K562 (cell line): ENCODE measurements around the gene CORO6. TPM values are rescaled to one million over a fixed set of nuclear protein-coding genes. Genes with fewer than 3 reads are reported as not detected.

Source experiments
- E2F3 ChIP-seq: fragments of 250-450 bp; sonication (Bioruptor Pico); IDR thresholded peaks from 2 replicates; pipeline ENCODE4 v1.4.0; 2020; ENCODE audit warnings: mild to moderate bottlenecking
- ETS1 ChIP-seq: conservative IDR thresholded peaks from 2 replicates; pipeline ENCODE4 v1.6.1; 2011; ENCODE audit warnings: low read depth, mild to moderate bottlenecking, low read length; ENCODE audit not compliant: control insufficient read depth
- HDAC2 ChIP-seq: fragments of 450-650 bp; IDR thresholded peaks from 2 replicates; pipeline ENCODE4 v1.6.1; 2016; ENCODE audit warnings: mild to moderate bottlenecking
- KDM2B ChIP-seq: fragments of 250-450 bp; sonication (Bioruptor Pico); IDR thresholded peaks from 2 replicates; pipeline ENCODE4 v1.8.0; 2021; ENCODE audit warnings: mild to moderate bottlenecking, moderate library complexity
- KLF13 ChIP-seq: fragments of 450-650 bp; IDR thresholded peaks from 2 replicates; pipeline ENCODE4 v1.6.1; 2016; ENCODE audit warnings: missing genetic modification characterization, low read depth, mild to moderate bottlenecking, missing compliant biosample characterization, moderate library complexity, borderline replicate concordance
- PHF8 ChIP-seq: fragments of 200-600 bp; sonication (generic); IDR thresholded peaks from 2 replicates; pipeline ENCODE4 v1.6.1; 2012; ENCODE audit warnings: mixed run types, mild to moderate bottlenecking, inconsistent platforms, low read length, moderate library complexity, borderline replicate concordance
- RBBP5 ChIP-seq: fragments of 200-600 bp; sonication (generic); IDR thresholded peaks from 2 replicates; pipeline ENCODE4 v1.6.1; 2012; ENCODE audit warnings: borderline replicate concordance, mild to moderate bottlenecking, low read length, control low read depth, inconsistent platforms; ENCODE audit not compliant: insufficient read depth, poor library complexity, severe bottlenecking
- RBM14 ChIP-seq: fragments of 200-400 bp; formaldehyde crosslinking; IDR thresholded peaks from 2 replicates; pipeline ENCODE4 v1.6.1; 2018; ENCODE audit warnings: low read depth, mild to moderate bottlenecking, low read length, moderate library complexity, borderline replicate concordance; ENCODE audit not compliant: insufficient read depth
- SP1 ChIP-seq: sonication (generic); formaldehyde crosslinking; IDR thresholded peaks from 2 replicates; pipeline ENCODE4 v1.8.1; 2022; ENCODE audit warnings: mild to moderate bottlenecking, missing genetic modification reagents
- ZBTB17 ChIP-seq: fragments of 450-650 bp; formaldehyde crosslinking; IDR thresholded peaks from 2 replicates; pipeline ENCODE4 v1.4.0; 2020; ENCODE audit warnings: mild to moderate bottlenecking
- polyA plus RNA-seq, 8 experiments: library from polyadenylated mRNA; depleted of rRNA in 4 of 8; stranded (reverse) in 5 of 8; unstranded in 3 of 8; fragments of >200 nt; fragmentation: Nextera tagmentation in 2 of 8; fragmentation: Illumina TruSeq in 1 of 8; extraction: Ambion mirVana in 2 of 8; extraction: Trizol in 1 of 8; gene quantifications; 2 replicates each; pipeline versions ENCODE4 v1.2.1 to v1.2.3, GENCODE V29; 2011 to 2014; ENCODE audit warnings: inconsistent platforms in 1 of 8, missing spikeins in 1 of 8
- total RNA-seq, 7 experiments: library from RNA; depleted of rRNA in 6 of 7; stranded (reverse); fragments of >200 nt in 6 of 7; fragmentation: Illumina TruSeq in 2 of 7; extraction: Trizol in 2 of 7; gene quantifications; 2 replicates each; pipeline versions ENCODE4 v1.2.1 to v1.2.3, GENCODE V29; 2011 to 2021; ENCODE audit warnings: low replicate concordance in 1 of 7
- TF ChIP-seq, protein P1 (sequence below): sonication (generic); formaldehyde crosslinking; IDR thresholded peaks from 2 replicates; pipeline ENCODE4 v1.8.0; 2022; ENCODE audit warnings: mild to moderate bottlenecking, missing genetic modification reagents
- TF ChIP-seq, protein P2 (sequence below), 2 experiments: fragments of 450-650 bp in 1 of 2; sonication (generic) in 1 of 2; formaldehyde crosslinking in 1 of 2; IDR thresholded peaks in 1 of 2; conservative IDR thresholded peaks in 1 of 2; 2 replicates each; pipeline versions ENCODE4 v1.6.1 to v1.8.1; 2016 to 2023; ENCODE audit warnings: mild to moderate bottlenecking in 2 of 2, moderate library complexity in 2 of 2, inconsistent platforms in 1 of 2, missing genetic modification reagents in 1 of 2
- TF ChIP-seq, protein P3 (sequence below), 2 experiments: IDR thresholded peaks; 2 replicates each; pipeline ENCODE4 v1.6.1; 2012; ENCODE audit warnings: improper control_type of control experiment in 2 of 2, low read depth in 2 of 2, low read length in 2 of 2, borderline replicate concordance in 1 of 2
- TF ChIP-seq, protein P4 (sequence below): fragments of 250-450 bp; sonication (Bioruptor Pico); IDR thresholded peaks from 2 replicates; pipeline ENCODE4 v1.8.0; 2021; ENCODE audit warnings: moderate library complexity, mild to moderate bottlenecking, inconsistent platforms

The CORO6 gene
- total and polyA plus RNA-seq, 9 of the 15 experiments (the other 6 are each of a cell fraction or from before 2014, with no cell fraction given), result 0.04 to 11.9 (median 2.4) TPM

DNA sequence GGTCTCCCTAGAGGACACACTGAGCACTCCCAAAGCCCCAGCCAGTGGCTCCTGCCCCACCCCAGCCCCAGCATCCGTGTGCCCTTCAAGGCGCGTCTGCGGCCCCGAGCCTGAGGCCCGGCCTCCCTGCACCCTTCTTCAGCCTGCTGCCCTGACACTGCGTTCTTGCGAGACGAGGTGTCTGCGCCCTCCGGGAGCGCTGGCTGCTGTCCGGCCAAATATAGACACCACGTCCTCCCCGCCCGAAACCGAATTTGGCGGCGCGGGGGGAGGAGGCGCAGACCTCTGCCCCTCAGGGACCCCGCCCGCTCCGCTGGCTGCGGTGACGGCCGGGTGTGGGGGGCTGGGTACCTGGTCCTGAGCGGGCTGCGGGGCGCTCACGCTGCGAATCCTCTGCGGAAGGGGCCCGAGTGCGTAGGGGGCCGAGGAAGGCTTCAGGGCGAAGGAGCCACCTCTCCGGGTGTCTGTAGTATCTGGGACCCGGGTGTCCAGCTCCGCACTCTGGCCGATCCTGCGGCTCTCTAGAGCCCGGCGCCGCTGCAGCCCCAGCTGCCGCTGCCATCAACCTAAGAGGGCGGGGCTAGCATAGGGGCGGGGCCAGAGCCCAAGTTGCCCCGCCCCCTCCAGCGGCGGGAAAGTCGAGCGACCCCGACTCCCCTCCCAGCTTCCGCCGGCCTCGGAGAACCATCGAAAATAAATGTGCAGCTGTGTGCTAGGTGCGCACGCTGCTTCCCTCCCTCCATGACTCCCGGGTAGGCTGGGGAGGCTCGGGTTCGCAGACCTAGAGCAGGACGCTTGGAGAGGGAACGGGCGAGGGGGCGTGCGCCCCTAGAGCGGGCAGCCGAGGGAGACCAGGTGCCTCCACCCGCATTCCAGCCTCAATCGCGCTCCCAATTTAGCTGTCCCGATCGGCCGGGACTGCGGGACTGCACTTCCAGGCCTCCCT is at the start of gene CORO6 (continued):
- TF ChIP-seq, protein P1, sequence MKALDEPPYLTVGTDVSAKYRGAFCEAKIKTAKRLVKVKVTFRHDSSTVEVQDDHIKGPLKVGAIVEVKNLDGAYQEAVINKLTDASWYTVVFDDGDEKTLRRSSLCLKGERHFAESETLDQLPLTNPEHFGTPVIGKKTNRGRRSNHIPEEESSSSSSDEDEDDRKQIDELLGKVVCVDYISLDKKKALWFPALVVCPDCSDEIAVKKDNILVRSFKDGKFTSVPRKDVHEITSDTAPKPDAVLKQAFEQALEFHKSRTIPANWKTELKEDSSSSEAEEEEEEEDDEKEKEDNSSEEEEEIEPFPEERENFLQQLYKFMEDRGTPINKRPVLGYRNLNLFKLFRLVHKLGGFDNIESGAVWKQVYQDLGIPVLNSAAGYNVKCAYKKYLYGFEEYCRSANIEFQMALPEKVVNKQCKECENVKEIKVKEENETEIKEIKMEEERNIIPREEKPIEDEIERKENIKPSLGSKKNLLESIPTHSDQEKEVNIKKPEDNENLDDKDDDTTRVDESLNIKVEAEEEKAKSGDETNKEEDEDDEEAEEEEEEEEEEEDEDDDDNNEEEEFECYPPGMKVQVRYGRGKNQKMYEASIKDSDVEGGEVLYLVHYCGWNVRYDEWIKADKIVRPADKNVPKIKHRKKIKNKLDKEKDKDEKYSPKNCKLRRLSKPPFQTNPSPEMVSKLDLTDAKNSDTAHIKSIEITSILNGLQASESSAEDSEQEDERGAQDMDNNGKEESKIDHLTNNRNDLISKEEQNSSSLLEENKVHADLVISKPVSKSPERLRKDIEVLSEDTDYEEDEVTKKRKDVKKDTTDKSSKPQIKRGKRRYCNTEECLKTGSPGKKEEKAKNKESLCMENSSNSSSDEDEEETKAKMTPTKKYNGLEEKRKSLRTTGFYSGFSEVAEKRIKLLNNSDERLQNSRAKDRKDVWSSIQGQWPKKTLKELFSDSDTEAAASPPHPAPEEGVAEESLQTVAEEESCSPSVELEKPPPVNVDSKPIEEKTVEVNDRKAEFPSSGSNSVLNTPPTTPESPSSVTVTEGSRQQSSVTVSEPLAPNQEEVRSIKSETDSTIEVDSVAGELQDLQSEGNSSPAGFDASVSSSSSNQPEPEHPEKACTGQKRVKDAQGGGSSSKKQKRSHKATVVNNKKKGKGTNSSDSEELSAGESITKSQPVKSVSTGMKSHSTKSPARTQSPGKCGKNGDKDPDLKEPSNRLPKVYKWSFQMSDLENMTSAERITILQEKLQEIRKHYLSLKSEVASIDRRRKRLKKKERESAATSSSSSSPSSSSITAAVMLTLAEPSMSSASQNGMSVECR (CRISPR knock-in tag), result peak; percentile 21; the same call in 1 of the 2 replicates
- peak; percentile 47; the same call in 1 of the 2 replicates for TF ChIP-seq PHF8
- peak; percentile 20 for TF ChIP-seq RBBP5
- TF ChIP-seq KDM2B (CRISPR knock-in tag), result peak; percentile 85; the same call in 1 of the 2 replicates
- TF ChIP-seq, protein P2, sequence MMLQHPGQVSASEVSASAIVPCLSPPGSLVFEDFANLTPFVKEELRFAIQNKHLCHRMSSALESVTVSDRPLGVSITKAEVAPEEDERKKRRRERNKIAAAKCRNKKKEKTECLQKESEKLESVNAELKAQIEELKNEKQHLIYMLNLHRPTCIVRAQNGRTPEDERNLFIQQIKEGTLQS (IDR thresholded peaks at IDR 0.05), result no peak
- TF ChIP-seq, protein P2 (CRISPR knock-in tag; conservative IDR thresholded peaks at IDR 0.05), result 0 out of 2 replicates have a peak, but pooled peaks have one; percentile 19
- TF ChIP-seq, protein P3, sequence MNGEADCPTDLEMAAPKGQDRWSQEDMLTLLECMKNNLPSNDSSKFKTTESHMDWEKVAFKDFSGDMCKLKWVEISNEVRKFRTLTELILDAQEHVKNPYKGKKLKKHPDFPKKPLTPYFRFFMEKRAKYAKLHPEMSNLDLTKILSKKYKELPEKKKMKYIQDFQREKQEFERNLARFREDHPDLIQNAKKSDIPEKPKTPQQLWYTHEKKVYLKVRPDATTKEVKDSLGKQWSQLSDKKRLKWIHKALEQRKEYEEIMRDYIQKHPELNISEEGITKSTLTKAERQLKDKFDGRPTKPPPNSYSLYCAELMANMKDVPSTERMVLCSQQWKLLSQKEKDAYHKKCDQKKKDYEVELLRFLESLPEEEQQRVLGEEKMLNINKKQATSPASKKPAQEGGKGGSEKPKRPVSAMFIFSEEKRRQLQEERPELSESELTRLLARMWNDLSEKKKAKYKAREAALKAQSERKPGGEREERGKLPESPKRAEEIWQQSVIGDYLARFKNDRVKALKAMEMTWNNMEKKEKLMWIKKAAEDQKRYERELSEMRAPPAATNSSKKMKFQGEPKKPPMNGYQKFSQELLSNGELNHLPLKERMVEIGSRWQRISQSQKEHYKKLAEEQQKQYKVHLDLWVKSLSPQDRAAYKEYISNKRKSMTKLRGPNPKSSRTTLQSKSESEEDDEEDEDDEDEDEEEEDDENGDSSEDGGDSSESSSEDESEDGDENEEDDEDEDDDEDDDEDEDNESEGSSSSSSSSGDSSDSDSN (IDR thresholded peaks at IDR 0.05; ENCODE audit: borderline replicate concordance in 1 of 2, low read depth in 2 of 2, low read length in 2 of 2), result 0 out of 4 replicates have a peak, but pooled peaks of 1 of the 2 experiments have one; percentile 40
- TF ChIP-seq SP1, result peak; percentile 54; the same call in 1 of the 2 replicates
- TF ChIP-seq, protein P4, sequence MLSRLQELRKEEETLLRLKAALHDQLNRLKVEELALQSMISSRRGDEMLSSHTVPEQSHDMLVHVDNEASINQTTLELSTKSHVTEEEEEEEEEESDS, result no peak
- TF ChIP-seq E2F3 (CRISPR knock-in tag), result peak; percentile 73
- 0 out of 2 replicates have a peak, but pooled peaks have one; percentile 11 for TF ChIP-seq ETS1
- no peak for TF ChIP-seq KLF13
- no peak for TF ChIP-seq RBM14
- peak; percentile 61; the same call in 1 of the 2 replicates for TF ChIP-seq HDAC2
- TF ChIP-seq ZBTB17 (CRISPR knock-in tag), result no peak
